RKO (cell line): ENCODE measurements around the gene CENPP.
"Not testable (repeated sequence)": the region's sequence is repeated elsewhere in the genome, so short reads cannot be mapped to it uniquely, and the experiment has no call there.

Source experiments
- DNase-seq: peaks from one replicate; pipeline ENCODE4 v3.0.0-alpha.2; 2016; ENCODE audit warnings: low spot score

The CENPP gene

GRCh38 chr9:92616655-92617111 is 290.9 kb downstream of the CENPP start:
- no peak for DNase-seq

- DNase-seq, result no peak
Observed at GRCh38 chr9:92617195-92617813, 291.6 kb downstream of the CENPP start.

- DNase-seq, result no peak
Observed at GRCh38 chr9:92617951-92618510, 292.3 kb downstream of the CENPP start.

DNA sequence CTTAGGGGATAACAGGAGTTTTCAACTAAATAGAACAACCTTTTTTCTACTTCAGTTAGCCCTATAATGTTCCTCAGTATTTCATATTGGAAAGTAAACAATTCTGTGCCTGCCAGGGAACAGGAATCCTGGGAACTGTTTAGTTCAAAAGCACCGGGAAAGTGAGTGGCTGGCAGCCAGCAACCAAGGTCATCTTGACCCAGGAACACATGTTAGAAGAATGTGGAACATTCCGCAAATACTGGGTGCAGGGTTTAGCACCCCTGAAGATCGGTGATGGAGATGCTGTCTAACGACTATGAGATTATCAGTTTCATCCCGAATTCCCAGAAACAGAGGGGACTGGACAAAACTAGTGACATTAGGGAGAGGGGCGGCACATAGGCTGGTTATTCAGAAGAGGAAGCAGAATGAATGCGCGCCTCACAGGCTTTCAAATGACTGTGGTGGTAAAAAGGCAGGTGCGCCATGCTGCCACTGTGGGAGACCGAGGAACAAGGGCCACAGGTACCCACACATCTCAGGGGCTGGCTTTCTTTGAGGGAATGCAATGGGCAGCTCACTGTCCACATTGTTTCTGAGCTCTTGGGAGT is 293.0 kb downstream of the CENPP start:
- no peak for DNase-seq

GRCh38 chr9:92619601-92620300 is 294.0 kb downstream of the CENPP start:
- no peak for DNase-seq

GRCh38 chr9:92620845-92621244 is 295.1 kb downstream of the CENPP start:
- DNase-seq, result no peak

GRCh38 chr9:92623936-92624335 is 298.2 kb downstream of the CENPP start:
- DNase-seq, result not testable (repeated sequence)

DNA sequence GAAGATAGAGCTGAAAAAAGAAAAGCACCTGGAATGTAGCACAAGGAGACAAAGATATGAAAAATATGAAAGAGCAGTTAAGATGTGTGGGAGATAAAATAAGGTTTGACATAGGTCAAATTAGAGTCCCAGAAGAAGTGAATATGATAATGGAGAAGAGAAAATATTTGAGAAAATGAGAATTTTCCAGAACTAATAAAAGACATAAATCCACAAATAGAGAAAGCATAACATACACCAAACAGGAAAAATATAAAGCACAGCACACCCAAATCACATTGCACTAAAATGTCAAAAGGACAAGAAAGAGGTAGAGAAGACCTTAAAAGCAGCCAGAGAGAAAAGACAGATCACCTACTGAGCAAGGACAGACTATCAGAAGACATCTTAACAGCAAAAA is 300.7 kb downstream of the CENPP start:
- DNase-seq, result no peak

DNA sequence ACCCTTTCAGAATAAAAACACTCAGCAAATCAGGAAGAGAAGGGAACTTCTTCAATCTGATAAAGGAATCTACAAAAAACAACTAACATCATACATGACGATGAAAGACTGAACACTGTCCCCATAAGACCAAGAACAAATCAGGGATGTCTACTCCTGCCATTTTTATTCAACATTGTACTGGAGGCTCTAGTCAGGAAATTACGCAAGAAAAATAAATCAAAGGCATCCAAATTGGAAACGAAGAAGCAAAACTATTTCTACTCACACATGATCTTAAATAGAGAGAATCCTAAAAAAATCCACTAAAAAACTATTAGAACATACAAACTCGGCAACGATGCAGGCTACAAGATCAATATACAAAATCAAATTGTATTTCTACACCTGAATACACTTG is 301.9 kb downstream of the CENPP start:
- no peak for DNase-seq

DNA sequence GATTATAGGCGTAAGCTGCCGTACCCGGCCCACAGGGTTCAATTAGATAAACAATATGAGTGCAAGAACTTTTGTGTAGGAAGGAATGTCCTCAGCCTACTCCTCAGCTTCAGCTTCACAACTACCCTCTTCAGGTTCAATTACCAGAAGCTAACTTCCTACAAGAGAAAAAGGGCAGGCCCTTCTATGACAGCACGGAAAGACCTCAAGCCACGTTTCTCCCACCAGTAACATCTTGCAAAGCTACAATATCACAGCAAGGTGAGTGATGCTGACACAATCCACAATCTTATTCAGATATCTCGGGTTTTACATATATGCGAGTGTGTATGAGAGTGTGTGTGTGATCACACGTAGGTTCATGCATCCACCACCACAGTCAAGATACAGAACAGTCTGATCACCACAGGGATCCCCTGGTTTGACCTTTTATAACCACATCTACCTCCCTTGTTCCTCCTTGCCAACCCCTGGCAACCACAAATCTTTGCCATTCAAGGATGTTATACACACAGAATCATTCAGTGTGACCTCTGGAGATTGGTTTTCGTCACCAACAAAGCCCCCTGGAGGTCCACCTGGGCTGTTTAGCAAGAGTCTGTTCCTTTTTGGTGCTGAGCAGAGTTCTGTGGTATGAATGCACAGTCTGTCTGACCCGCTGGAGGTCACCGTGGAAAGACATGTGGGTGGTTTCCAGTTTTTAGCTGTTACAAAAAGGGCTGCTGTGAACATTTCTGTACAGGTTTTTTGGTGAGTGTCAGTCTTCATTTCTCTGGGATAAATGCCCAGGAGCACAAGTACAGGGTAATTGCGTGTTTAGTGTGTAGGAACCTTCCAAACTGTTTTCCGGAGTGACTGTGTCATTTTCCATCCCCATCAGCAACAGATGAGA is 305.9 kb downstream of the CENPP start:
- no peak for DNase-seq

GRCh38 chr9:92632641-92633040 is 306.9 kb downstream of the CENPP start:
- DNase-seq, result no peak

DNA sequence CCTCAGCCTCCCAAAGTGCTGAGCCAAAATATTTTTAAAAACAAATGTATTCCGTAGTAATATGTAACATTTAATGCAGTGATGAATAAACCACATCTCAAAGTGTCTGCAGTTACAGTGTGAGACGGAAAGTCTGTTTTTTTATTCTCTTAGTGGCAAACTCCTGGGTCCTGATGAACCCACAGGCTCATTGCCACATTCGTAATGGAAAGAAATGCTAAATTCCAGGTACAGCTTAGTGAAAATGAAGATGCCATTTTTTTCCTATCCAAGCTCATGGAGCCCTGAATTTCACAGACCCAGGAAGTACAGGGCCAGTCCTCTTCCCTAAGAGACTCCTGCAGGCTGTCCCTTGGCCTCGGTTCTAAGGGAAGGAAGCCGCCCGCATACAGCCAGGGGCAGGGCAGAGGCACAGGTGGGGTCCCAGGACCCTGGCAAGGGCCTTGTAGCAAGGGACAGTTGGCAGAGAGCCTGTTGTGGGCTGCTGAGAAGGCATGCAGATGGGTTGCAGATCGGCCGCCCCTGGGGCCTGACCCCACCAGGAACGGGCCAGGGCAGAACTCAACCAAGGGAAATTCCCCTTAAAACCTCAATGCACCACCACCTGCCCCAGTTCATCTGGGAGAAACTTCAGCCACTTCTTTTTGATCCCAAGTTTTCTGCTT is 308.0 kb downstream of the CENPP start:
- no peak for DNase-seq

GRCh38 chr9:92634712-92635605 is 309.2 kb downstream of the CENPP start:
- peak; percentile 70 for DNase-seq

DNA sequence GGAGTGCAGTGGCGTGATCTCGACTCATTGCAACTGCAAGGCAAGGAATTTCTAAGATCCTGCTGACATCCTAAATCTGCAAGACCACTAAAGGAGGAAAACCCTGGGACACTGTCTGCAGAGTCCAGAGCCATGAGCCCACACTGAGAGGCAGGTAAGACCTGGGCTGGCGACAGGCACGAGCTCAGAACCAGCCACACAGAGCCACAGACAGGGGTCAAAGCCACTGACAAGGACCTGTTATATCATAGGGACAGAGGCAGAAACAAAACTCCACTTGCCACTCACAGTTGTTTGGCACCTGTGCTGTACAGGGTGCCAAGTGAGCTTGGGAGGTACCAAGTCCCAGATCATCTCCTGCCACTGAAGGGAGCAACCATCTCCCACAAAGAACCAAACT is 310.0 kb downstream of the CENPP start:
- DNase-seq, result no peak

GRCh38 chr9:92636627-92637026 is 310.9 kb downstream of the CENPP start:
- DNase-seq, result no peak

- no peak for DNase-seq
Observed at GRCh38 chr9:92637326-92637725, 311.6 kb downstream of the CENPP start.

GRCh38 chr9:92637886-92638620 is 312.3 kb downstream of the CENPP start:
- DNase-seq, result no peak

GRCh38 chr9:92638621-92639101 is 312.9 kb downstream of the CENPP start:
- DNase-seq, result no peak

- DNase-seq, result no peak
Observed at GRCh38 chr9:92639124-92639523, 313.4 kb downstream of the CENPP start.
